SK-MEL-5 (cell line): ENCODE measurements around the gene ACVR1C. TPM values are rescaled to one million over a fixed set of nuclear protein-coding genes. Genes with fewer than 3 reads are reported as not detected.

Experiments used
- DNase-seq: peaks from one replicate; pipeline ENCODE4 v3.0.0-alpha.2; 2016; ENCODE audit warnings: low read depth, low spot score
- in situ Hi-C: cut with HindIII; loops from 2 replicates; pipeline ENCODE4 v1.10.0; 2016; ENCODE audit warnings: low sequenced_read_pairs, high pct_unique_total_duplicates, low pct_unique_long_range_greater_than_20kb
- total RNA-seq: library from RNA; depleted of rRNA; stranded (reverse); fragments of >200 nt; shearing (Covaris generic); gene quantifications from 2 replicates; pipeline ENCODE4 v1.2.3, GENCODE V29; 2014; rRNA removed

The ACVR1C gene
- total RNA-seq, 1 experiment from 2014 or later: 0.69 TPM

DNA sequence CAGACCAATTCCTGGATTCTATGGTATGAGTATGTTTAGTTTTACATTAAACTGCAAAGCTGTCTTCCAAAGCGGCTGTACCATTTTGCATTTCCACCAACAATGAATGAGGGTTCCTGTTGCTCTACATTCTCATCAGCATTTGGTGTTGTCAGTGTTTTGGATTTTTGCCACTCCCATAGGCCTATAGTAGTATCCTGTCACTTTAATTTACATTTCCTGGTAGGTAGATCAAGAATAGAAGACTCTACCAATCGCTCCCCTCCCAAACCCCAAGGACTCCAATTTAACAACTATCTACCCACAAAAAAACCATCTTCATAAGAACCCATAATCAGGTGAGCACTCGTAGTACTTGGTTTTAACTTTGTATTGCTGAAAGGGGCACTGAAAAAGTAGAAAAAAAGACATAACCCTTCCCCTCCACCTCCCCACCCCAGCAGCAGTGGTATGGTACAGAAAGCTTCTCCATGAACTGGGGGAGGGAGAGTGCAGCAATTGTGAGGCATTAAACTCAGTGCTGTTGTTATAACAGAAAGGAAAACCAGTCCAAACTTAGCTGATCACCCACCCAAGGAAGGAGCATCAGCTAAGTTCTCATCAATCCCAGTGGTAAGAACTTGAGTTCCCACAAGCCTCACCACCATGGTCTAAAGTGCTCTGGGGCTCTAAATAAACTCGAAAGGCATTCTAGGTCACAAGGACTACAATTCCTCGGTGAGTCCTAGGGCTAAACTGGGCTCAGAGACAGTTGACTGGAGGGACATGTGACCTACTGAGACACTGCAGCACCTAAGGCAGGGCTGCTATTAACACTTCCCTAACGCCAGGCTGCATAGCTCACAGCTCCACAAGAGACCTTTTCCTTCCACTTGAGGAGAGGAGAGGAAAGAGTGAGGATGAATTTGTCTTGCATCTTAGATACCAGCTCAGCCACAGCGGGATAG is 149.3 kb downstream of the ACVR1C start:
- no peak for DNase-seq
- in situ Hi-C loops: no loop called here

DNA sequence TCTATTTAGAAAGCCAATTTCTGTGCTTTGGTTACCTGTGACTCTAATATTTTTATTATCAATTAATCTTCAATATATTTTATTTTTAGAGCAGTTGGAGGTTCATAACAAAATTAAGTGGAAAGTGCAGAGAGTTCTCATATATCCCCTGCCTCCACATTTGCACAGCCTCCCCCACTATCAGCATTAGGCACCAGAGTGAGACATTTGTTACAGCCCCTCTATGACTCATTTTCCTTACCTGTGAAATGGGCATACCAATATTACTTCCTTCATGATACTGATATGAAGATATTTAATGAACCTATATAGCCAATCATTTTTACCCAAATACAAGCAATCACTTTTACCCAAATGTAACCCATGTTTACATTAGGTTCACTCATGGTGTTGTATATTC is 150.7 kb downstream of the ACVR1C start:
- no peak for DNase-seq
- in situ Hi-C loops: no loop called here

- no peak for DNase-seq
- in situ Hi-C loops: no loop called here
Measured at GRCh38 chr2:157476953-157477709, 151.5 kb downstream of the ACVR1C start.

Other genes starting within 250 kb of the ACVR1C start
- gene CYTIP, start 184.8 kb downstream of the ACVR1C start, total RNA-seq: not detected in 2 replicates
- gene ACVR1, start 247.5 kb upstream of the ACVR1C start, total RNA-seq: 6.1 and 7.2 TPM in 2 replicates